Stimulated activated effector memory CD8-positive, alpha-beta T cell treated with anti-CD3 and anti-CD28 coated beads, Interleukin-12 subunit alpha, Interleukin-12 subunit beta, amount 100 ng/mL, for 72 hours (primary cell): Measurements from ENCODE around the gene SIM1.

Experiments
- ATAC-seq: fragments of 150-1000 bp; cut with Tn5 transposase; 2 replicates; pipeline ENCODE4 v1.10.0; 2021
- DNase-seq, 2 donors: peaks; one replicate each; pipeline ENCODE4 v3.0.0; 2021 to 2022; ENCODE audit warnings: low spot score in 2 of 2
- H3K27ac Mint-ChIP-seq: one replicate; pipeline ENCODE4 v1.8.0; 2022; ENCODE audit warnings: mild to moderate bottlenecking, mixed read lengths
- H3K36me3 Mint-ChIP-seq: one replicate; pipeline ENCODE4 v1.8.0; 2022; ENCODE audit warnings: mild to moderate bottlenecking, mixed read lengths
- H3K4me1 Mint-ChIP-seq: one replicate; pipeline ENCODE4 v1.8.0; 2022; ENCODE audit warnings: mixed read lengths
- H3K4me3 Mint-ChIP-seq: one replicate; pipeline ENCODE4 v1.8.0; 2022; ENCODE audit warnings: mild to moderate bottlenecking, mixed read lengths
- H3K9me3 Mint-ChIP-seq: one replicate; pipeline ENCODE4 v1.8.0; 2022; ENCODE audit warnings: mixed read lengths

Gene SIM1

GRCh38 chr6:100463630-100464161 lies 1.0 kb downstream of the SIM1 start:
- peaks cover 26% of the 10 kb centered on the region for H3K4me1 Mint-ChIP-seq
- H3K36me3 Mint-ChIP-seq, result no peaks in the 10 kb centered on the region
- DNase-seq, result no peak
- no peak overlapping the region for H3K27ac Mint-ChIP-seq
- no peak for ATAC-seq
- no peaks in the 10 kb centered on the region for H3K9me3 Mint-ChIP-seq
- no peak overlapping the region for H3K4me3 Mint-ChIP-seq

DNA sequence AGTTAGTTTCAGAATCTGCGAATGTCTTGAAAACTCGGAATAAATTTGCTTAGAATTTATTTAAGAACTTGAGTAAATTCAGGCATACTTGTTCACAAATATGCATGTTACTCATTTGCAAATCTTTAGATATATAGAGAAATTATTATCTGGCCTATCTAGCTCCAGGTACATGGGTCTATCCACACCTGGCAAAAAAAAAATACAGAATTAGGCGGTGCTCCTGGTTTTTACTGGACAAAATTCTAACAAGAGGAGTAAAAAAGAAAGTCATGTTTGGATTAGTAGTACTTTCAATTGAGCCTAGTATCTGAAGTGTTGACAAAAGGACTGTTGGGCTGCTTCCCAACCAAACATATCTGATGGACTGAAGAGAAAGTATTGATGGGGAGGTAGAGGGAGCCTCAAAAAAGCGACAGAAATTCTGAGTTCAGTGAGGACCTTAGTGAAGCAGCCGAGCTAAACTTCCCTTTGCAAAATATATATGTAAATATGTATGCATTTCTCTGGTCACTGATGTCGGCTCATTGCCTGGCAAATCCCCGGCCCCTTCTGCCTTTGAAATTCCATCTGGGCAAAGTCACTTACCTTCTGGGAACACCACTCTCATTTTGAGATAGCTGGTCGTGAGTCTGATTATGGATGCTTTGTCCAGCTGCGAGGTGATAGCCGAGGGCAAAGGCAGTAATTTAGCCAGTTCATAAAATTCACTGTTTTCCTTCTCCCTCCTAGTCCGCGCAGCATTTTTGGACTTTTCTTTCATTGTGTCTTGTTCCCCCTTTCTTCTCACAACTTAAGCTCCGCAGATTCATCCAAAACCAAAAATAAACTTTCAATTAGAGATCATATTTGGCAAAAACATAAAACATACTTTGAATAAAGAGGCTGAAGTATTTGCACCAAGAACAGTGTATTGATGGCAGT lies 1.8 kb downstream of the SIM1 start:
- no peak overlapping the region for H3K4me3 Mint-ChIP-seq

DNA sequence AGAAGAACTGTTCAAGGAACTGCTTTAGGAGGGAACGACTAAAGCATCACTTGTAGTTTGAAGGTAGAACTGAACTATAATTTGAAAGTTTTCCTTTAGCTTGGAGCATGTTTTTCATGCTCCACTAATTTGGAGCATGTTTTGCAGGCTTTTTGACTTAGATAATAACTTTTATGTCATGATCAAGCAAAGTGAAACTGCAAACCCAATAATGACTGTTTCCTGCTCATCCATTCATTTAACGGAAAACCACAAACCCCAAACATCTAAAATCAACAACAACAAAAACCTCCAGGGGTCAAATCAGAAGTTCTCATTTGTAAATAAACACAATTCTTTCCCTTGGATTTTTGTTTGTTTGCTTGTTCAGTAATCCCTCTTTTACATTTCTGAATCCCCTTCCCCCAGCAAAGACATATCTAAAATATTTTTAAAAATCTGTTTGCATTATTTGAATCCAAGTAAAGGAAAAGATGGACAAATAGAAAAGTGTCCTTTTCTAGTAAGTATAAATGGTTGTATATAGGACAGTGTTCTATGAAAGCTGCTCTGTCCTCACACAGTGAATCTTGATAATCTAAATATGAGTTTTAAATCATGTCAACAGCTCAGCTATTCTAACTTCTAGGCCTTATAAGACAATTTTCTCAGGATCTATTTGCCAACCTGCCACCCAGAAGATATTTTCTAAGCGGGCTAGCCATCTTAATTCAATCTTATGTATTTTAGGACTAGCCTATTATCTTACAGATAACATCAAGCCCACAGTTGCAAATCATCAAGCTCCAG lies 2.6 kb downstream of the SIM1 start:
- peak overlapping the region; percentile 38 for H3K4me3 Mint-ChIP-seq
- ATAC-seq (no peak), DNase-seq (no peak)
- H3K36me3 Mint-ChIP-seq, result no peaks in the 10 kb centered on the region
- peaks cover 24% of the 10 kb centered on the region for H3K4me1 Mint-ChIP-seq
- no peaks in the 10 kb centered on the region for H3K9me3 Mint-ChIP-seq
- H3K27ac Mint-ChIP-seq, result no peak overlapping the region

More for the DNA sequence above, 1.8 kb downstream of the SIM1 start:
- Mint-ChIP-seq H3K4me1 (peaks cover 26% of the 10 kb centered on the region), H3K9me3 (no peaks in the 10 kb centered on the region), H3K27ac (no peak overlapping the region), H3K36me3 (no peaks in the 10 kb centered on the region)
- DNase-seq, result no peak
- ATAC-seq, result no peak

GRCh38 chr6:100461278-100461916 lies 3.3 kb downstream of the SIM1 start:
- Mint-ChIP-seq H3K27ac (no peak overlapping the region), H3K36me3 (no peaks in the 10 kb centered on the region), H3K4me3 (peak overlapping the region; percentile 38), H3K4me1 (peaks cover 17% of the 10 kb centered on the region), H3K9me3 (no peaks in the 10 kb centered on the region)
- no peak for ATAC-seq
- no peak for DNase-seq

- H3K4me1 Mint-ChIP-seq, result peaks cover 12% of the 10 kb centered on the region
- no peak overlapping the region for H3K27ac Mint-ChIP-seq
- H3K4me3 Mint-ChIP-seq, result no peak overlapping the region
- peaks cover 6% of the 10 kb centered on the region for H3K36me3 Mint-ChIP-seq
- no peaks in the 10 kb centered on the region for H3K9me3 Mint-ChIP-seq
- no peak for DNase-seq
- ATAC-seq, result no peak
Observed at GRCh38 chr6:100460650-100461204, 4.0 kb downstream of the SIM1 start.

DNA sequence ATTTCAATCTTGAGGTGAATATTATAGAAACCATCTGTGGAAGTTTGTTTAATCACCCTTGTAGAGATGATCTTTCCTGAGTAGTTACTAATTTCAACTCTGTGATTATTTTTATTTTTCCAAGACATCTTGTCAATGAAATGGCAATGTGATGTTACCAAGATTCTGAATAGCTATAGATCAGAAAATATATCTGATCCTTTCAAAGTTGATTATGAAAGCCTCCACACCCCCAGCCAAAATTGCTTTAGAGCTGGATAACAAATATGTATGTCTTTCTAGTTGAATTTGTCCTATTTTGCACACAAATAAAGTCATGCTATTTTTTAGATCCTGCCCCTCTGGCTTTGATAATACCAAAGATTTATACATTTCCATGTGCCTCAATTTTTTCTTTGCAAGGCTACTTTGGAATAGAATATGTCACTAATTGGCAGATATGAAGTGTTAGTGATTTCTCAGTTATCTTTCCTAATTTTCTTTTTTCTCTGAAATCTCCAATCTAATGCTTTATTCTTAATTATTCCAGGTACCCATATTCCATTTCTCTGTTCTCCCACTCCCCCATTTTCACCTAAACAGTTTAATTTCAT lies 5.0 kb downstream of the SIM1 start:
- Mint-ChIP-seq H3K4me3 (no peak overlapping the region), H3K36me3 (peaks cover 12% of the 10 kb centered on the region), H3K4me1 (peaks cover 18% of the 10 kb centered on the region), H3K9me3 (peaks cover 5% of the 10 kb centered on the region), H3K27ac (no peak overlapping the region)
- DNase-seq, result no peak
- no peak for ATAC-seq

- Mint-ChIP-seq H3K27ac (no peak overlapping the region), H3K36me3 (peaks cover 13% of the 10 kb centered on the region), H3K9me3 (peaks cover 5% of the 10 kb centered on the region), H3K4me1 (peaks cover 18% of the 10 kb centered on the region), H3K4me3 (no peak overlapping the region)
- DNase-seq, result no peak
- no peak for ATAC-seq
Observed at GRCh38 chr6:100458841-100459591, 5.7 kb downstream of the SIM1 start.

- no peak for DNase-seq
- Mint-ChIP-seq H3K36me3 (peaks cover 13% of the 10 kb centered on the region), H3K4me1 (peaks cover 18% of the 10 kb centered on the region), H3K9me3 (peaks cover 5% of the 10 kb centered on the region), H3K27ac (no peak overlapping the region), H3K4me3 (no peak overlapping the region)
- no peak for ATAC-seq
Observed at GRCh38 chr6:100457311-100457990, 7.3 kb downstream of the SIM1 start.

GRCh38 chr6:100456908-100457235 lies 7.8 kb downstream of the SIM1 start:
- no peak for DNase-seq
- H3K9me3 Mint-ChIP-seq, result peaks cover 5% of the 10 kb centered on the region
- ATAC-seq, result no peak
- peaks cover 13% of the 10 kb centered on the region for H3K4me1 Mint-ChIP-seq
- no peak overlapping the region for H3K27ac Mint-ChIP-seq
- H3K36me3 Mint-ChIP-seq, result peaks cover 13% of the 10 kb centered on the region
- H3K4me3 Mint-ChIP-seq, result no peak overlapping the region

GRCh38 chr6:100456141-100456907 lies 8.4 kb downstream of the SIM1 start:
- no peak overlapping the region for H3K27ac Mint-ChIP-seq
- H3K36me3 Mint-ChIP-seq, result peaks cover 13% of the 10 kb centered on the region
- ATAC-seq (no peak), DNase-seq (no peak)
- H3K4me1 Mint-ChIP-seq, result peaks cover 7% of the 10 kb centered on the region
- no peak overlapping the region for H3K4me3 Mint-ChIP-seq
- H3K9me3 Mint-ChIP-seq, result peaks cover 5% of the 10 kb centered on the region

- no peak overlapping the region for H3K27ac Mint-ChIP-seq
- no peak overlapping the region for H3K4me3 Mint-ChIP-seq
- H3K36me3 Mint-ChIP-seq, result peaks cover 13% of the 10 kb centered on the region
- H3K4me1 Mint-ChIP-seq, result peaks cover 6% of the 10 kb centered on the region
- DNase-seq (no peak), ATAC-seq (no peak)
- H3K9me3 Mint-ChIP-seq, result peaks cover 5% of the 10 kb centered on the region
Observed at GRCh38 chr6:100455230-100456124, 9.2 kb downstream of the SIM1 start.

GRCh38 chr6:100454551-100455229 lies 10.0 kb downstream of the SIM1 start:
- no peak for DNase-seq
- Mint-ChIP-seq H3K4me1 (peaks cover 6% of the 10 kb centered on the region), H3K27ac (no peak overlapping the region), H3K9me3 (peaks cover 5% of the 10 kb centered on the region), H3K4me3 (no peak overlapping the region), H3K36me3 (peaks cover 13% of the 10 kb centered on the region)
- no peak for ATAC-seq
